Endothelial cell of umbilical vein (primary cell): ENCODE results near the gene TESMIN. TPM values are rescaled to one million over a fixed set of nuclear protein-coding genes. Genes with fewer than 3 reads are reported as not detected.

Experiments
- BruUV-seq: library from RNA; stranded (reverse); fragments of 400-500 nt; replicated peaks from 2 replicates; lab custom pipeline; 2021; lab: Mats Ljungman, UMichigan
- CTCF ChIA-PET: fragments of 300-600, 350-600 bp; sonication (Branson Sonifier 250); formaldehyde crosslinking; loops from one replicate; lab custom pipeline; 2021; ENCODE audit warnings: antibody characterized with exemption, inconsistent platforms; lab: Charles Lee
- POLR2A ChIA-PET: fragments of 300-600, 350-600 bp; sonication (Branson Sonifier 250); formaldehyde crosslinking; loops from one replicate; lab custom pipeline; 2021; ENCODE audit warnings: antibody characterized with exemption, inconsistent platforms; lab: Charles Lee
- DNase-seq: peaks from one replicate; pipeline ENCODE4 v3.0.0-alpha.2; 2011; ENCODE audit warnings: low read depth, low spot score
- FAIRE-seq: peaks from 2 replicates; lab custom pipeline; 2011; peaks lifted over from hg19 to GRCh38; lab: Jason Lieb, UNC
- H2AFZ ChIP-seq: 2 replicates; pipeline ENCODE4 v1.6.0; 2012; ENCODE audit warnings: low read depth, low read length, control low read depth, inconsistent platforms
- H3K27ac ChIP-seq: 2 replicates; pipeline ENCODE4 v1.5.1; 2011; ENCODE audit warnings: low read depth, mild to moderate bottlenecking, control low read depth, low read length, moderate library complexity; ENCODE audit not compliant: insufficient read depth
- H3K27me3 ChIP-seq, 2 experiments: 2 replicates each; pipeline versions ENCODE4 v1.6.0 to v1.6.1; 2011; ENCODE audit warnings: low read length in 2 of 2, mixed read lengths in 1 of 2; ENCODE audit not compliant: control insufficient read depth in 2 of 2, insufficient read depth in 2 of 2
- H3K36me3 ChIP-seq, 2 experiments: 2 replicates in 1 of 2; 3 replicates in 1 of 2; pipeline ENCODE4 v1.5.1; 2011; ENCODE audit warnings: low read length in 2 of 2, mild to moderate bottlenecking in 1 of 2, moderate library complexity in 1 of 2; ENCODE audit not compliant: control insufficient read depth in 2 of 2, insufficient read depth in 2 of 2; ENCODE audit errors: extremely low read depth in 1 of 2
- H3K4me1 ChIP-seq: 3 replicates; pipeline ENCODE4 v1.5.1; 2011; ENCODE audit warnings: mild to moderate bottlenecking, low read length; ENCODE audit not compliant: control insufficient read depth, insufficient read depth; ENCODE audit errors: extremely low read depth
- H3K4me2 ChIP-seq: 2 replicates; pipeline ENCODE4 v1.6.1; 2011; ENCODE audit warnings: low read length, control low read depth, mixed read lengths; ENCODE audit not compliant: insufficient read depth
- H3K4me3 ChIP-seq, 3 experiments: fragments of 200-600 bp in 1 of 3; sonication (generic), shearing (Covaris generic) in 1 of 3; replicated peaks in 1 of 3; 2 replicates each; pipeline ENCODE4 v1.5.1; 2011 to 2016; ENCODE audit warnings: control low read depth in 3 of 3, low read length in 3 of 3, mild to moderate bottlenecking in 2 of 3, inconsistent platforms in 1 of 3, low read depth in 1 of 3, moderate library complexity in 1 of 3; ENCODE audit not compliant: insufficient read depth in 1 of 3
- H3K79me2 ChIP-seq: 2 replicates; pipeline ENCODE4 v1.6.0; 2012; ENCODE audit warnings: low read length, inconsistent platforms; ENCODE audit not compliant: control insufficient read depth, insufficient read depth
- H3K9ac ChIP-seq: replicated peaks from 2 replicates; pipeline ENCODE3; 2011; ENCODE audit warnings: low read length, control low read depth; ENCODE audit not compliant: insufficient read depth; ENCODE audit errors: extremely low read depth
- H3K9me1 ChIP-seq: replicated peaks from 3 replicates; pipeline ENCODE4 v1.6.0; 2011; ENCODE audit warnings: mild to moderate bottlenecking, low read length; ENCODE audit not compliant: control insufficient read depth, insufficient read depth; ENCODE audit errors: extremely low read depth
- H3K9me3 ChIP-seq: replicated peaks from 2 replicates; pipeline ENCODE4 v1.5.1; 2012; ENCODE audit warnings: low read length, inconsistent platforms; ENCODE audit not compliant: control insufficient read depth, insufficient read depth
- H4K20me1 ChIP-seq: replicated peaks from 2 replicates; pipeline ENCODE3; 2011; ENCODE audit warnings: mild to moderate bottlenecking, low read length; ENCODE audit not compliant: control insufficient read depth, insufficient read depth; ENCODE audit errors: extremely low read depth
- CTCF ChIP-seq, 2 donors: IDR thresholded peaks; 1 replicate in 1 of 2; 2 replicates in 1 of 2; pipeline ENCODE4 v1.5.1; 2011; ENCODE audit warnings: low read length in 2 of 2, mild to moderate bottlenecking in 2 of 2, moderate library complexity in 2 of 2, control low read depth in 1 of 2, inconsistent platforms in 1 of 2, low read depth in 1 of 2; ENCODE audit not compliant: insufficient read depth in 1 of 2; ENCODE audit errors: extremely low read depth in 1 of 2
- EZH2 ChIP-seq: IDR thresholded peaks from 2 replicates; pipeline ENCODE4 v1.6.1; 2012; ENCODE audit warnings: borderline replicate concordance, low read depth, mild to moderate bottlenecking, moderate library complexity, low read length, inconsistent platforms; ENCODE audit not compliant: severe bottlenecking
- FOS ChIP-seq: IDR thresholded peaks from 2 replicates; pipeline ENCODE4 v1.6.1; 2011; ENCODE audit warnings: mild to moderate bottlenecking, low read length, moderate library complexity, borderline replicate concordance; ENCODE audit not compliant: insufficient read depth
- GATA2 ChIP-seq: IDR thresholded peaks from 2 replicates; pipeline ENCODE4 v1.7.0; 2011; ENCODE audit warnings: low read depth, mild to moderate bottlenecking, moderate library complexity, mixed read lengths, low read length; ENCODE audit not compliant: insufficient read length, insufficient read depth
- JUN ChIP-seq: IDR thresholded peaks from 2 replicates; pipeline ENCODE4 v1.6.1; 2011; ENCODE audit warnings: borderline replicate concordance, low read depth; ENCODE audit not compliant: insufficient read length, insufficient read depth
- MYC ChIP-seq: IDR thresholded peaks from one replicate; pipeline ENCODE4 v1.6.1; 2011; ENCODE audit warnings: mild to moderate bottlenecking, low read depth, low read length
- POLR2A ChIP-seq: IDR thresholded peaks from 2 replicates; pipeline ENCODE4 v1.6.1; 2012; ENCODE audit warnings: low read depth, mild to moderate bottlenecking, control low read depth, low read length
- POLR2AphosphoS5 ChIP-seq: IDR thresholded peaks from 2 replicates; pipeline ENCODE4 v1.6.1; 2012; ENCODE audit warnings: low read depth, mild to moderate bottlenecking, control low read depth, low read length, moderate library complexity; ENCODE audit not compliant: insufficient read depth
- dilution Hi-C: fragments of 300-500 bp; cut with MboI; formaldehyde crosslinking; loops from one replicate; pipeline ENCODE4 v1.15.0; 2019; ENCODE audit warnings: low sequenced_read_pairs; ENCODE audit not compliant: extremely low pct_ligation_motif_present
- intact Hi-C: fragments of 100-400 bp; cut with micrococcal nuclease; formaldehyde crosslinking; loops from one replicate; pipeline ENCODE4 v1.10.0; 2022
- polyA plus RNA-seq, 4 experiments: library from polyadenylated mRNA; depleted of rRNA in 3 of 4; stranded (reverse) in 3 of 4; unstranded in 1 of 4; fragments of >200 nt; gene quantifications; 2 replicates each; pipeline versions ENCODE4 v1.2.1 to v1.2.3, GENCODE V29; 2011 to 2012; ENCODE audit warnings: missing spikeins in 1 of 4
- total RNA-seq: library from RNA; stranded (reverse); gene quantifications from 2 replicates; pipeline ENCODE4 v1.2.3, GENCODE V29; 2021
- TF ChIP-seq, protein P1 (sequence below): IDR thresholded peaks from 2 replicates; pipeline ENCODE4 v1.6.1; 2011; ENCODE audit not compliant: insufficient read depth, insufficient read length

The TESMIN gene
- total and polyA plus RNA-seq, 2 donors (not counting 3 experiments of a cell fraction or from before 2014, with no cell fraction given) = 1.7 to 6.1 TPM

GRCh38 chr11:68727783-68728182 is 23.5 kb downstream of the TESMIN start:
- no peaks in the 10 kb centered on the region for H3K4me1 ChIP-seq
- no peak for TF ChIP-seq EZH2
- no peak for TF ChIP-seq POLR2A
- TF ChIP-seq CTCF (IDR thresholded peaks at IDR 0.05; ENCODE audit: extremely low read depth in 1 of 2, insufficient read depth in 1 of 2, low read depth in 1 of 2, low read length in 2 of 2) = no peak
- no peak for TF ChIP-seq JUN
- no peak for TF ChIP-seq GATA2
- TF ChIP-seq POLR2AphosphoS5 = no peak
- TF ChIP-seq, protein P1, sequence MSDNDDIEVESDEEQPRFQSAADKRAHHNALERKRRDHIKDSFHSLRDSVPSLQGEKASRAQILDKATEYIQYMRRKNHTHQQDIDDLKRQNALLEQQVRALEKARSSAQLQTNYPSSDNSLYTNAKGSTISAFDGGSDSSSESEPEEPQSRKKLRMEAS = no peak
- TF ChIP-seq MYC = no peak
- TF ChIP-seq FOS = no peak
- dilution Hi-C loops (no loop called here), intact Hi-C loops (no loop called here)
- H3K4me3 ChIP-seq = no peak overlapping the region
- no TSS peak for BruUV-seq
- FAIRE-seq (no peak), DNase-seq (peak; percentile 14)
- no peaks in the 10 kb centered on the region for H3K9me3 ChIP-seq
- H3K36me3 ChIP-seq = no peaks in the 10 kb centered on the region
- H3K4me2 ChIP-seq = no peak overlapping the region
- H3K9me1 ChIP-seq = no peaks in the 10 kb centered on the region
- CTCF ChIA-PET = interaction anchor here (0.9 to 1.3 kb wide), 3 partner anchors 9 to 95 kb away, joined by 4 read pairs; no protein-coding TSS in a partner anchor
- no peaks in the 10 kb centered on the region for H4K20me1 ChIP-seq
- no peak overlapping the region for H2AFZ ChIP-seq
- POLR2A ChIA-PET = no interaction called here
- no peaks in the 10 kb centered on the region for H3K79me2 ChIP-seq
- no peak overlapping the region for H3K27ac ChIP-seq
- H3K9ac ChIP-seq = no peak overlapping the region
- H3K27me3 ChIP-seq = peaks cover 28 to 35% of the 10 kb centered on the region in 2 experiments
